CD4-positive, alpha-beta T cell treated with Interleukin-17A for 1 hour (primary cell): ENCODE measurements around the gene ZSCAN10.
"Not testable (repeated sequence)": the region's sequence is repeated elsewhere in the genome, so short reads cannot be mapped to it uniquely, and the experiment has no call there.

Experiments used
- DNase-seq: peaks from one replicate; pipeline ENCODE4 v3.0.0-alpha.2; 2020

Gene ZSCAN10

DNA sequence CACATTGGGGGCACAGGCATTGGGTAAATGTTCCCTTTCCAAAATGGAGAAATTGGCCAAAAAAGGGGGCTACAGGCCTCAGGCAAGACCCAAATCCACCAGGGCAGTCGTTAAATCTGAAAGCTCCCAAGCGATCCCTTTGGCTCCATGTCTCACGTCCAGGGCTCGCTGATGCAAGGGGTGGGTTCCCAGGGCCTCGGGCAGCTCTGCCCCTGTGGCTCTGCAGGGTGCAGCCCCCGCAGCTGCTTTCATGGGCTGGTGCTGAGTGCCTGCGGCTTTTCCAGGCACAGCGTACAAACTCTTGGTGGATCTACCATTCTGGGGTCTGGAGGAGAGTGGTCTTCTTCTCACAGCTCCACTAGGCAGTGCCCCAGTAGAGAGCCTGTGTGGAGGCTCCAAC, 15.7 kb downstream of the ZSCAN10 start:
- DNase-seq: not testable (repeated sequence)

DNA sequence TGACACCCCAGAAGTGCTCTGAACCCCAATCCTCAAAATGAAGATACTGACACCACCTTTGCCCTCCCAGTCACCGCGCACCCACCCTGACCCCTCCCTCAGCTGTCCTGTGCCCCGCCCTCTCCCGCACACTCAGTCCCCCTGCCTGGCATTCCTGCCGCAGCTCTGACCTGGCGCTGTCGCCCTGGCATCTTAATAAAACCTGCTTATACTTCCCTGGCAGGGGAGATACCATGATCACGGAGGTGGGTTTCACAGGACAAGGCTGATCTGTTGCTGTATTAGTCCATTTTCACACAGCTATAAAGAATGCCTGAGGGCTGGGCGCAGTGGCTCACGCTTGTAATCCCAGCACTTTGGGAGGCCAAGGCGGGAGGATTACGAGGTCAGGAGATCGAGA, 17.1 kb downstream of the ZSCAN10 start:
- not testable (repeated sequence) for DNase-seq

DNA sequence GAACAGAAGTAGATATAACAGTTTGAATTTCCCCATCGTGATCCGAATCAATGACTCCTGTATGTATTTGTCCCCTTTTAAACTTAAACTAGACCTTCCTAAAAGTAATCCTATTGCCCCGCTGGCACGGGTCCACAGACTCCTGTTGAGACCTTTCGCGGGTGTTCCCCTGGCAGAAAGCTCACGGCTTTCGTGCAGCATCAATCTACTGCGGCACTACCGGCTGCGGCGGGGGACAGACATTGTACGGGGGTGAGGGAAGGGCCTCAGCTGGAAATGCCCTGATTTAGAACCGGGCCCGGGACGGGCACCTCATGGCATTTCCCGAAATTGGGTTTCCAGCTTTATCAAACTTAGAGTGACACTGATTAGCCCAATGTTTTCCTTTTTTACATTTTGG, 19.1 kb downstream of the ZSCAN10 start:
- no peak for DNase-seq

DNA sequence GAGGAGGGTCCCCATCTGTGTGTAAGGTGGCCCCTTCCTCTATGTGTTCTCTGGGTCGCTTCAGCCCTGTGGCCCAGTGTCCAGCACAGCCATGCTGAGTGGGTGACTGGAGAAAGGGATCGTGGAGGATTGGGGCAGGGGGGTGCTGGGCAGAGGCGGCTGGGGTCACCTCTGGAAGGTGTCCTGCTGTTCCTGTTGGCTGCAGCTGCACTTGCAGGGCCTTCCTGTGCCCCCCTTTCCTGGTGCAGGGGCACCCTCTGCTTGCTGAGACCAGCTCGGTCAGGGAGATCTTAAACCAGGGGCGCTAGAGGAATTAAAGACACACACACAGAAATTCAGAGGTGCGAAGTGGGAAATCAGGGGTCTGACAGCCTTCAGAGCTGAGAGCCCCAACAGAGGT, 22.5 kb downstream of the ZSCAN10 start:
- no peak for DNase-seq

DNA sequence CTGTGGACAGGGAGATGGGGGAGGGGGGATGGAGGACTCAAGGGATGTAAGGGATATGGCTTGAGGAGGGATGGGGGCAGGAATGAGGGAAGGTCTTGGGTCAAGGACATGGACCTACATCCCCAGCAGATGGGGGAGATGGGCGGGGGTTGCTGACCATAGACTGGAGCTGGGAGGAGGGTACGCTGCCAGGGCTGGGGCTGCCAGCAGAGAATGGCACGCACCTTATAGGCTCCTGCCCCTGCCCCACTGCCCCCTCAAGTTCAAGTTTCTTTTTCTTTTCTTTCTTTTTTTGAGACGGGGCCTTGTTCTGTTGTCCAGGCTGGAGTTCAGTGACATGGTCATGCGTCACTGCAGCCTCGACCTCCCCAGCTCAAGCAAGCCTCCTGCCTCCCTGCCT, 23.1 kb downstream of the ZSCAN10 start:
- not testable (repeated sequence) for DNase-seq

DNA sequence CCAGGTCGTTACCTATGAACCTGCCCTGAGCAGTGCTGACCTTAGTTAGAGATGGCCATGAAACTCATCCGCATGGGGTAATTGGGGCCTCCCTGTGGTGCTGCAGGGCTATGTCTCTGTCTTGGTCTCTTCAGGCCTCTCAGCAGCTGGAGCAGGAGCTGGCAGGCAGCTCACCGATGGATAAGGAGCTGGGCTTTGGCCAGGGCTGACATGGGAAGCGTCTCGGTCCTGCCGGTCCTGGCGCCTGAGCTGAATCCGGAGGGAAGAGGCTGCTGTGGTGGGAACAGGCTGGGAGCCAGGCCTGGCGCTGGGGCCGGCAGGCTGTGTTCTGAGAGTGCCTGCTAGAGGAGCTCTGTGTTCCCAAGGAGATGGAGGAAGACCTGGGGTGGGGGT, 23.6 kb downstream of the ZSCAN10 start:
- DNase-seq: peak; percentile 37

DNA sequence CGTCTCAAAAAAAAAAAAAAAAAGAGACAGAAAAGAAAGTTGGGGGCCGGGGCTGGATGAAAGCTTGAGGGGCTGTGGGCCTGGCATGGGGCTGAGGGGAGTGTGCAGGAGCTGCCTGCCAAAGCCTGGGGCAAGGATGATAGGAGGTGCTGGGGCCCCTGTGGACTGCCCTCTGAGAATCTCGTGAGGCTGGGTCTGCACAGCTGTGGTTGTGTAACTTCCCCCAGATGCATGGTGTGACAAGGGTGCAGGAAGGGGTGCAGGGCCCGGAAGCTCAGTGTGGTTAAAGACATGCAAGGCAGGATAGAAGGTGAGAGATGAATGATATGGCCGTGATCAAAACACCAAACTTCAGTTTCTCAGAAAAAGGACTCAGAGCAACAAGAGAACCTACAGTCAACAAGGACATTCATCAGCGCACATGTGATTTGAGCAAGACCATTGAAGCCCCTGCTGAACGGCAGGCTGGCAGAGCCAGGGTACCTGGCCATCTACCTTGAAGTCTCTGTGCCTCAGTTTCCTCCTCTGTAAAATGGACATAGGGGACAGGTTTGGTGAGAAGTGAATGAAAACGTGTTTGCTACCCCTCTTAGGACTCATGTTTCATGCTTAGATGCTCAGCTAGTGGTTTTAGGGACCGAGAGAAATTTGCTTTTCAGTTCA, 24.1 kb downstream of the ZSCAN10 start:
- peak; percentile 90 for DNase-seq

DNA sequence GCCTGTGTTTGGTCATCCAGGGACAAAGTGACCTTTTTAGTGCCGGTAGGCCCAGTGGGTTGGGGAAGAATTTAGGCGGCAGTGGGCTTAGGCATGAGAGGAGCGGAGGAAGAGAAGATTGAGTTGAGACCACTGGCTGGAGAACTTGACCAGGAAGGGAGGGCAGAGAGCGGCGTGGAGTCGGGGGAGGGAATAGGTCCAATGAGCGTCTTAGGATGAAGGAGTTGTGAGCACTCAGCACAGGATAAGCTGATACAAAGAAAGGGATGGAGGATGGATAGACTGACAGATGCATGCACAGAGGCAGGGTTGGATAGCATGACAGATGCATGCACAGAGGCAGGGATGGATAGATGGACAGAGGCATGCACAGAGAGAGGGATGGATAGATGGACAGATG, 25.6 kb downstream of the ZSCAN10 start:
- DNase-seq: no peak

DNA sequence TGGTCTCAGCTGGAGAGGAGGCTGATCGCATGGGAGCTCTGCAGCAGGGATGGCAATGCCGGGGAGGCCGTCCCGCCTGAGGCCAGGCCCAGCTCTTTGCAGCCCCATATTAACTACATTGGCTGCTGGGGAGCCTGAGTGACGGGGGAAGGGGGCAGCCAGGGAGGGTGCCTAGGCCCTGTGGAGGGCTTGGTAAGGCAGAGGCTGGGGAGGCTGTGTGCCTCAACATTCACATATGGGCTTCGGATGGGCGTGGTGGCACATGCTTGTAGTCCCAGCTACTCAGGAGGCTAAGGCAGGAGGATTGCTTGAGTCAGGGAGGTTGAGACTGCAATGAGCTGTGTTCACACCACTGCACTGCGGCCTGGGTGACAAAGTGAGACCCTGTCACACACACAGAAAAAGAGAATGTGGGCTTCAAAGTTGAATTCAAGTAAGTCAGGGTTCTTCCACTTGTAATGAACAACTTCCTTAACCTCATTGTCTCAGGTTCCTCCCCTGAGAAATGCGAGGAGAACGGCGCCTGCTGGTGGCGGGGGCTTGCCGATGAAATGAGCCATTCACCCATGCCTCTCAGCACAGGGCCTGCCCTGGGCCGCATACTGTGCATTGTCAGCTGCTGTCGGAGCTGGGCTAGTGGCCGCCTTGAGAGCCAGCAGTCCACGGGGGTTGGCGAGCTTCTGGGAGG, 26.4 kb downstream of the ZSCAN10 start:
- peak; percentile 70 for DNase-seq

DNA sequence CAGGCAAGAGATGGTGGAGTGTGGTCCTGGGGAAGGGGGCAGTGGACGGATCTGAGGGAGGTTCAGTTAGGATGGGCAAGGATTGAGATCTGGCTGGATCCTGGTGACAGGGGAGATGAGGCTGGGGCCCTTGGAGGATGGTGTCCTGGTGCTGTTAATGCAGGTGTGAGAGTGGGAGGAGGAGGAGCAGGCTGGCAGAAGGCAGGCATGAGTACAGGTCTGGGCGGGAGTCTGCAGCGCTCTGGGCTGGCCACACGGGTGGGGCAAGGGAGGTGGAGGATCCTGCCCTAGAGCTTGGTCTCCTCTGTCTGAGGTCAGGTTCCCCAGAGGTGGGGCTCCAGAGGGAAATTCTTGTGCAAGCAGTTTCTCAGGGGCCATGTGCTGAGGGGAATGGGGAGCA, 26.9 kb downstream of the ZSCAN10 start:
- DNase-seq: peak; percentile 59

DNA sequence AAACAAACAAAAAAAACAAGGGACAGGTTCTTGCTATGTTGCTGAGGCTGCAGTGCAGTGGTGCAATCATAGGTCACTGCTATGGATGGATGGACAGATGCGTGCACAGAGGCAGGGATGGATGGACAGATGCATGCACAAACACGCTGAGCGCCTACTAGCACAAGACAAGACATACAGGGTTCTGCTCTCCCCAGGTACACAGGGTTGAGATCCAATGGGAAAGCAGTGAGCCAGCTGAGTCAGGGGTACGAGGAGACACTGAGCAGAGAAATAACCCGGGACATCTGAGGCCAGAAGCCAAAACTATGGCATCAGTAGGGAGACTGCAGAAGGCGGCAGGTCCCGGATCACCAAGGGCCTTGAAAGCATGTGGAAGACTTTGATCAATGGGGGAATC, 27.4 kb downstream of the ZSCAN10 start:
- peak; percentile 39 for DNase-seq

DNA sequence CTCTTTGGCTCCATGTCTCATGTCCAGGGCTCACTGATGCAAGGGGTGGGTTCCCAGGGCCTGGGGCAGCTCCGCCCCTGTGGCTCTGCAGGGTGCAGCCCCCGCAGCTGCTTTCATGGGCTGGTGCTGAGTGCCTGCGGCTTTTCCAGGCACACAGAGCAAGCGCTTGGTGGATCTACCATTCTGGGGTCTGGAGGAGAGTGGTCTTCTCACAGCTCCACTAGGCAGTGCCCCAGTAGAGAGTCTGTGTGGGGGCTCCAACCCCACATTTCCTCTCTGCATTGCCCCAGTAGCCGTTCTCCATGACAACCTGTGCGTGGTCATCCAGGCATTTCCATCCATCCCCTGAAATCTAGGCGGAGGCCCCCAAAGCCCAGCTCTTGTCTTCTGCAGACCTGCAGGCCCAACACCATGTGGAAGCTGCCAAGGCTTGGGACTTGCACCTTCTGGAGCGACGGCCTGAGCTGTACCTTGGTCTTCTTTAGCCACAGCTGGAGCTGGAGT, 28.4 kb downstream of the ZSCAN10 start:
- peak; percentile 51 for DNase-seq

DNA sequence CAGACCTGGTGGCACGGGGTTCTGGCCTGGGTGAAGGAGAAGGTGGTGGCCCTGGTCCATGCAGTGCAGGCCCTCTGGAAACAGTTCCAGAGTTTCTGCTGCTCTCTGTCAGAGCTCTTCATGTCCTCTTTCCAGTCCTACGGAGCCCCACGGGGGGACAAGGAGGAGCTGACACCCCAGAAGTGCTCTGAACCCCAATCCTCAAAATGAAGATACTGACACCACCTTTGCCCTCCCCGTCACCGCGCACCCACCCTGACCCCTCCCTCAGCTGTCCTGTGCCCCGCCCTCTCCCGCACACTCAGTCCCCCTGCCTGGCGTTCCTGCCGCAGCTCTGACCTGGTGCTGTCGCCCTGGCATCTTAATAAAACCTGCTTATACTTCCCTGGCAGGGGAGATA, 29.9 kb downstream of the ZSCAN10 start:
- DNase-seq: not testable (repeated sequence)

DNA sequence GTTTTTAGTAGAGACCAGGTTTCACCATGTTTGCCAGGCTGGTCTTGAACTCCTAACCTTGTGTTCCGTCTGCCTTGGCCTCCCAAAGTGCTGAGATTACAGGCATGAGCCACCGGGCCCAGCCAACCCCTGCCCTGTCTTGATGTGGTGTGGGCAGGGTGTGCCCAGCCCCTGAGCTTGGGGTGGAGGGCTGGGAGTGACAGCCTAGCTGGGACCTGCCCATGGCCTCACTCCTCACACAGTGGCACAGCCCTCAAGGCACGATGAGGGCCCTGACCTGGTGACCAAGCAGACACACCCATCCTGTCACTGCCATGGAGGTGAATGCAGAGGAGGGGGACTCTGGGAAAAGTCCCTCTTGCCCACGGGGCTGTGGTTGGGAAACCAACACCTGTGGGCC, 30.6 kb downstream of the ZSCAN10 start:
- DNase-seq: peak; percentile 58

DNA sequence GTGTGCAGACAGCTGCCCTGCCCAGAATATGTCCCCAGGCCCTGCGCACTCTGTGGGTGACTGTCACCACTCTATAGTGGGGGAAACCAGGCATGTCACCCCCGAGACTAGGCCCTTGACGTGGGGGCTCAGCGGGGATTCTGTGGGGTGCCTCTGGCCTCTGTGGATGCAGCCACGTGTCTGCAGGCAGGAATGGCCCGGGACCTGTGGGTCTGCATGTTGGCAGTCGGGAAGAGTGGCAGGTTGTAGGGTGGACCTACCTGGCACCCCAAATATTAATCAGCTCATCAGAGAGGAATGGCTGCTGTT, 32.7 kb downstream of the ZSCAN10 start:
- DNase-seq: no peak

DNA sequence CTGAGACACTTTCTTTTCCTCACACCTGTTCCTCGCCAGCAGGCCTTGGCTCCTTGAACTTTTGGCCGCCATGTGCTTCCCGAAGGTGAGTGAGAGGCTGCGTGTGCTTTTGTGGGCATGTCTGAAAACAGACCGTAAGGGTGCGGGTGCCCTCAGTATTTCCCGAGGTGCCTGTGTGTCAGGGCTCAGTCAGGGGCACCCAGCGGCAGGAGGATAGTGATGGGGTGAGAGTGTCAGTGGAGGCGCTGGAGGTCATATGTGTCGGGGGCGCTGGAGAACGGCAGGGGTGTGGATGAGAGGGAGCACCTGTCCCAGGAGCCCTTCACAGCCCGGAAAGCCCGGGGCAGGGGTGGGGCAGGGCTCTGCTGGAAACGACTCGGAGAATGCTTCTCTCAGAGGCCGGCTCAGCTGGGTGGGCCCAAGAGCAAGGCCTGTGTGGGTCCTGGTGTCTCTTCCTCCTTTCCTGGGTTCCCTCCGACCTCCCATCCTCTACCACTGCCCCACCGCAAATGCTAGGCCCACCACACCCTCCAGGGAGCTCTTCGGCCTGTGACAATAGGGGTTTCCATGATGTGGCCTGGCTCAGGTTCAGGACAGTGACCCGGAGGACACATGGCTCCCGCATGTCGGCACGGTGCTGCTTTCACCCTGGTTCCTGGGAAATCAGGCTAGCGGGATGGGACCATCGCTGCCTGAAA, 33.2 kb downstream of the ZSCAN10 start:
- no peak for DNase-seq

DNA sequence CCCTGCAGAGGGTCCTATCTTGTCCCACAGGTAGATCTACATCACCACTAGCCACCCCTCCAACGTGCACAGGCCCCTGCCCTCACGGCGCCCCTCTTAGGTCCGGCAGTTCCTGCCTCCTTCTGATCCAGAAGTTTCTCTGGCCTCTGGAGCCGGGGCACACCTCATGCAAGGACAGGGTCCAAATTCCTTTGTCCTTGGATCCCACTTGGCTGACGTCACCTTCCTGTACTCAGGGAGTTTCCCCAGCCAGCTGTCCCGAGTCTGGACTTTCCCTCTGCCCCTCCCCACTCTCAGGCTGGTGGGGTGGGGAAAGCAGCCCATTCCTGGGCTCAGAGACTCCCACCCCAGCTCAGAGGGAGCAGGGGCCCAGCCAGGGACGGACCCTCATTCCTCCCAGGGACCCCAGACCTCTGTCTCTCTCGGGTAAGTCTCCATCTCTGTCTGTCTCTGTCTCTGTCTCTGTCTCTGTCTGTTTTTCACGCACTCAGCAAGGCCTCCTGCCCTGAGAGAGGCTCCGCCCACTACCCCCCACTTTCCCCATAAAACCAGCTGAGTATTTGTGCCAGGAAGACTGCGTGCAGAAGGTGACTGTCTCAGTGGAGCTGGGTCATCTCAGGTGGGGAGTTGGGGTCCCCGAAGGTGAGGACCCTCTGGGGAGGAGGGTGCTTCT, 33.9 kb downstream of the ZSCAN10 start, which contains the start of gene IL32:
Gene IL32, plus strand, starts transcription at position 572 of the 673 bp plus-strand sequence. CDS start 172 bp downstream, outside the sequence.
- peak; percentile 88 for DNase-seq

DNA sequence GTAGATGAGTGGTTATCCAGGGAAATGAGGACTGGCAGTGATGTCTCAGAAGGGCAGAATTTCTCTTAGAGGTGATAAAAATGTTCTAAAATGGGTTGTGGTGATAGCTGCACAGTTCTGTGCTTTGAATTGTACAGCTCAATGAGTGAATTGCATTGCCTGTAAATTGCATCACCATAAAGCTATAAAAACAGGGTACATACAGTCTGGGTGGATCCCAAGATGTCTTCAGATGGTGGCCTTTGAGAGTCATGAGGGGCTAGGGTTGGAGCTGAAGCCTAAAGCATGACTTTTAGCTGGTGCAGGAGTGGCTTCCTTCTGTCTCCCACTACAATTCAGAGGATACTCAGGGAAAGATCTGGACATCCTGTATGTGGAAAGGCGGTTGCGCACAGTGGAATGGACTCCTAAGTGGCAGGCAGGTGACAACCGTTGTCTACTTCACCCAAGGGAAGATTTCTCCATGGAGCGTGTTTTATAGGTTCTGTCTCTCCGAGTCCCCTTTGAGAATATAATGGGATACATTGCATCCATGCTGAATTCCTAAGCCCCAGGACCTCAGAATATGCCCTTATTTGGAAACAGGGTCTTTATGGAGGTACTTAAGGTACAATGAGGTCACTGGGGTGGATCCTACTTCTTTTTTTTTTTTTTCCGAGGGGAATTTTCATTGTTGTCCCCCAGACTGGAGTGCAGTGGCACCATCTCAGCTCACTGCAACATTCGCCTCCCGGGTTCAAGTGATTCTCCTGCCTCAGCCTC, 35.3 kb downstream of the ZSCAN10 start:
- no peak for DNase-seq

DNA sequence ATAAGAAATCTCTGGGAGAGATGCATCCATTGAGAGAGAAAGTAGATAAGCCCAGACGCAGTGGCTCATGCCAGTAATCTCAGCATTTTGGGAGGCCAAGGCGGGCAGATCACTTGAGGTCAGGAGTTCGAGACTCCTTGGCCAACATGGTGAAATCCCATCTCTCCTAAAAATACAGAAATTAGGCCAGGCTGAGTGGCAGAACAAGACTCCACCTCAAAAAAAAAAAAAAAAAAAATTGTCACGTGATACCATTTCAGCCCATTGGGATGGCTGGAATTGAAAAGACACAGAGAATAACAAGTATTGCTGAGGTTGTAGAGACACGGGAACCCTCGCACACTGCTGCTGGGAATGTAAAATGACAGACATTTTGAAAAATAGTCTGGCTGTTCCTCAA, 36.5 kb downstream of the ZSCAN10 start:
- DNase-seq: no peak

DNA sequence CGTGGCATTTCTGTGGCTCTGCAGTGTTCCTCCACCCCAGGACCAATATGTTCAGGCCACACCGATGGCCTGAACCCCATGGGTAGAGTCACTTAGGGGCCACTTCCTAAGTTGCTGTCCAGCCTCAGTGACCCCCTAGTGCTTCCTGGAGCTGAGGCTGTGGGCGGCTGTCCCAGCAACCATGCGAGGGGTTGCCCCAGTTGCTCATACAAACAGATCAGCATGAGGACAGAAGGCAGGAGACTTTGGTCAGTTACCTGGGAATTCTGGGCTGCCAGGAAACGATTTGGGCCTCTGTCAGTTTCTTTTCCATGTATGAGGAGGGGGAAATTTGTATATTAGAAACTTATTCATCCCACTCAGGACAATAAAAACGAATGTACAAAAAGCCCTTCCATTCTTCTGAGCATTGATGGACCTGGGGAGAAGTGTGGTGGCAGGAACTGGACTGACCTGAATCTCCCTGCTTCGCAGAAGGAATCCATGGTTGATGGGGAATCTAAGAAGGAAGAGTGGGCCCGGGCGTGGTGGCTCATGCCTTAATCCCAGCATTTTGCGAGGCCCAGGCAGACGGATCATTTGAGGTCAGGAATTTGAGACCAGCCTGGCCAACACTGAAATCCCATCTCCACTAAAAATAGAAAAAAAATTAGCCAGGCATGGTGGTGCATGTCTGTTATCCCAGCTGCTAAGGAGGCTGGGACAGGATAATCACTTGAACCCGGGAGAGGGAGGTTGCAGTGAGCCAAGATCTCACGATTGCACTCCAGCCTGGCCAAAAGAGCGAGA, 38.6 kb downstream of the ZSCAN10 start:
- no peak for DNase-seq

DNA sequence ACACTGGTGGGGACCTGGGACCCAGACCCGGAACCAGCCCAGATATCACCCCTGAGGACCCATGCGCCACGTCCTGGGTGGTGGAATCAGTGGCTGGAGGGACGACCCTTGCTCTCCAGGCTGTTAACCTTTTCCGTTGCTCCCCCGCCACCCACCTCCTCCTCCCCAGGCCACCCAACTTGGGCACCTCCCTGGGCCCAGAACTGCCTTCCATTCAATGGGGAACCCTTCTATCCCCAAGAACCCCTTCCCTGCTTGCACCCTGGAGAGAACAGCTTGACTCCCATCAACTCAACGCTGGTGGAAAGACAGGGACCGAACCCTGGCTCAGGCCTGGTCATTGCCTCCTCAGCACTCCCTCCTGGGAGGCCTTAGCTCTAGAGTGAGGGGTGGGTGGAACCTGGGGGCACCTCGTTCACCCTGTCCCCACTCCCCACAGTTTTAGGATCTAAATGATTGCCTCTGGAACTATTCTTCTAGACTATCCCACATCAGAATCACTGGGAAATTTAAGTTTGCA, 39.3 kb downstream of the ZSCAN10 start:
- no peak for DNase-seq
